Upper lobe of right lung (tissue), 1 donor: ENCODE results near the gene CHKB. TPM values are rescaled to one million over a fixed set of nuclear protein-coding genes. Genes with fewer than 3 reads are reported as not detected.

ENCODE experiments used
- ATAC-seq: fragments of 200-7000 bp; cut with Tn5 transposase; one replicate; pipeline ENCODE4 v1.9.1; 2020; ENCODE audit warnings: mild to moderate bottlenecking, moderate library complexity
- DNase-seq: peaks from one replicate; pipeline ENCODE4 v3.0.0-alpha.2; 2020
- H3K27ac ChIP-seq: fragments of 200-600 bp; one replicate; pipeline ENCODE4 v1.8.0; 2022
- H3K27me3 ChIP-seq: fragments of 200-600 bp; one replicate; pipeline ENCODE4 v1.8.0; 2022; ENCODE audit warnings: mild to moderate bottlenecking
- H3K36me3 ChIP-seq: fragments of 200-600 bp; one replicate; pipeline ENCODE4 v1.8.0; 2022
- H3K4me1 ChIP-seq: fragments of 200-600 bp; one replicate; pipeline ENCODE4 v1.8.0; 2022
- H3K4me3 ChIP-seq: fragments of 200-600 bp; one replicate; pipeline ENCODE4 v1.8.0; 2022; ENCODE audit warnings: mild to moderate bottlenecking
- H3K9me3 ChIP-seq: fragments of 200-600 bp; one replicate; pipeline ENCODE4 v1.8.0; 2022
- CTCF ChIP-seq: fragments of 200-600 bp; IDR thresholded peaks from one replicate; pipeline ENCODE4 v1.8.0; 2022; ENCODE audit warnings: antibody characterized with exemption
- intact Hi-C: fragments of 100-400 bp; cut with DNase I; formaldehyde crosslinking; loops from one replicate; pipeline ENCODE4 v1.11.0; 2022
- total RNA-seq: library from RNA; stranded (reverse); fragmentation: NEBNext Ultra II Directional; extraction: Animal tissue kit (Norgen Biotek cat#: 25700); gene quantifications from one replicate; pipeline ENCODE4 v1.2.1, GENCODE V29; 2021
- donor health status: DM: no; HTN: yes; CAD: no; lungs with severe emphysema.

Gene CHKB
- total RNA-seq, 1 donor from 2014 or later: 66.7 TPM

GRCh38 chr22:50561401-50562358 is 21.0 kb downstream of the CHKB start:
- ATAC-seq (no peak), DNase-seq (peak; percentile 66)
- H3K27ac ChIP-seq: no peak overlapping the region
- no peak for TF ChIP-seq CTCF
- H3K27me3 ChIP-seq: no peaks in the 10 kb centered on the region
- intact Hi-C loops: no loop called here
- H3K9me3 ChIP-seq: no peaks in the 10 kb centered on the region
- H3K36me3 ChIP-seq: no peaks in the 10 kb centered on the region
- H3K4me1 ChIP-seq: peaks cover 10% of the 10 kb centered on the region
- H3K4me3 ChIP-seq: no peak overlapping the region

GRCh38 chr22:50560034-50560433 is 22.6 kb downstream of the CHKB start:
- Histone ChIP-seq H3K36me3 (no peaks in the 10 kb centered on the region), H3K4me1 (peaks cover 10% of the 10 kb centered on the region), H3K27ac (no peak overlapping the region), H3K27me3 (no peaks in the 10 kb centered on the region), H3K4me3 (no peak overlapping the region), H3K9me3 (no peaks in the 10 kb centered on the region)
- no peak for TF ChIP-seq CTCF
- ATAC-seq (no peak), DNase-seq (no peak)
- intact Hi-C loops: no loop called here

DNA sequence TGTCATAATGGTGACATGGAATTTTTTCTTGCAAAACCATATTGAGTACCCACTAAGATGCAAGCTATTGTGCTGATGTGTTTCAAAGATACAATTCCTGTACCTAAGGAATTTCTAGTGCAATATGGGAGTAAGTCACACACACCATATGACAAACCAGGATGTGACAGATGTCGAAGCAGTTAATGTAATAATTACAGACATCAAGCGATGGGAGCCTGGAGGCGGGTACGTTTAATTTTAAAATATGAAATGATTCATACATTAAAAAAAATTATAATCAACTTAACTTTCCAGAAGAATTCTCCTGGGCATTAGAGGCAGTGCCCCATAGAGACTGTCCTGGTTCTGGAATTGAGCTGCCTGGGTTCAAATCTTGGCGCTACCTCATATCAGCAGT is 25.9 kb downstream of the CHKB start:
- Histone ChIP-seq H3K27me3 (no peaks in the 10 kb centered on the region), H3K9me3 (no peaks in the 10 kb centered on the region), H3K27ac (no peak overlapping the region), H3K36me3 (no peaks in the 10 kb centered on the region), H3K4me1 (no peaks in the 10 kb centered on the region), H3K4me3 (no peak overlapping the region)
- ATAC-seq: no peak
- intact Hi-C loops: no loop called here
- DNase-seq: no peak
- no peak for TF ChIP-seq CTCF

DNA sequence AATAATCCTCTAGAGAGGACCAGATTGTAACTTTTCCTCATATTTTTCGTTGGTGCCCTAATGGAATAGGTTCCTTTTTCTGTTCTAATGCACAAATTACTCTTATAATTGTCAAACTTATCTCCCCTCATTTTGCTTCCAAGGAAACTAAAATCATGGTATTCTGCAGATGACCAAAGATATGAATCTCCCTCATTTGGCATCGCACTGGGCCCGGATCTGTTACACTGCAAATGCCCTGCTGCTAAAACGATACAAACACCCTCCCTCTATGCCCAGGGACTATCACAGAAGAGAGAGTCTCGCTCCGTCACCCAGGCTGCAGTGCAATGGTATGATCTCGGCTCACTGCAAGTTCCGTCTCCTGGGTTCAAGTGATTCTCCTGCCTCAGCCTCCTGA is 29.3 kb downstream of the CHKB start:
- Histone ChIP-seq H3K9me3 (no peaks in the 10 kb centered on the region), H3K36me3 (no peaks in the 10 kb centered on the region), H3K4me1 (peaks cover 8% of the 10 kb centered on the region), H3K4me3 (no peak overlapping the region), H3K27ac (no peak overlapping the region), H3K27me3 (peaks cover 10% of the 10 kb centered on the region)
- TF ChIP-seq CTCF: no peak
- ATAC-seq (no peak), DNase-seq (no peak)
- intact Hi-C loops: no loop called here

DNA sequence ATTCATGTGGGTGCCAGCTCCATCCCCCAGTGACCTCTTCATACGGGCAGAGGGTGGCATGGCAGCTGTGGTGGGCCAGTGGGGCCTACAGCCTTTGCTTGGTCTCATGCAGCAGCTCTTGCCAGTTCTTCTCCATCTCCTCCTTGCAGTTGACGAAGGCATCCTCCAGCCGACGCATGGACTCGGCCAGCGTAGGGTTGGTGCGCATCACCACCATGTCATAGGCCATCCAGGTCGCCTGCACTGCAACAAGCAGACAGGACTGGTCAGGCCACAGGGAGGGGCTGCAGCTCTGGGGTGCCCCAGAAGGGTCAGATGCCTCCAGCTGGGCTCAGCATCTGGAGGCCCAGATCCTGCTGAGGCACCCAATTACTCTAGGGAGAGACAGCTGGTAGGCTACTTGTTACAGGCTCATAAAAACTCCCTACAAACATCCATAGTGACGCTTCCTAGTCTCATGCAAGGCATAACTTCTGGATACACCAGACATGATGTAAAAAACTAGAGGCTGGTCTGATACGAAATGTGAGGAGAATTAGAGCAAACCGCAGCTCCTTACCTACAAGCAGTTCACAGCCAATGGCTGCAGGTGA is 31.4 kb downstream of the CHKB start:
- intact Hi-C loops: no loop called here
- ATAC-seq: no peak
- peaks cover 23% of the 10 kb centered on the region for H3K27me3 ChIP-seq

More for the DNA sequence above, 31.4 kb downstream of the CHKB start:
- H3K36me3 ChIP-seq: no peaks in the 10 kb centered on the region
- no peak overlapping the region for H3K27ac ChIP-seq
- H3K4me1 ChIP-seq: peaks cover 11% of the 10 kb centered on the region
- H3K4me3 ChIP-seq: no peak overlapping the region
- no peaks in the 10 kb centered on the region for H3K9me3 ChIP-seq
- DNase-seq: peak; percentile 58
- TF ChIP-seq CTCF: no peak
